GM12878 (cell line): ENCODE measurements around the gene THBS1. TPM values are rescaled to one million over a fixed set of nuclear protein-coding genes. Genes with fewer than 3 reads are reported as not detected.

Experiments used
- ATAC-seq: fragments of 200-7000 bp; cut with Tn5 transposase; 3 replicates; pipeline ENCODE4 v1.9.1; 2020; ENCODE audit warnings: mild to moderate bottlenecking, moderate library complexity
- BruUV-seq: library from RNA; stranded (reverse); fragments of 400-500 nt; replicated peaks from 2 replicates; lab custom pipeline; 2021; lab: Mats Ljungman, UMichigan
- CTCF ChIA-PET: fragments of 300-600 bp; sonication (Branson Sonifier 250); formaldehyde crosslinking; extraction: SDS; loops from one replicate; lab custom pipeline; 2021; ENCODE audit warnings: inconsistent platforms; lab: Yijun Ruan, JAX
- POLR2A ChIA-PET: fragments of 350-600 bp; formaldehyde crosslinking; extraction: SDS; loops from one replicate; lab custom pipeline; 2021; ENCODE audit warnings: inconsistent platforms; lab: Charles Lee
- RAD21 ChIA-PET: fragments of 300-600 bp; sonication (Branson Sonifier 250); formaldehyde crosslinking; loops from one replicate; lab custom pipeline; 2023; ENCODE audit warnings: antibody characterized with exemption; ENCODE audit not compliant: unreplicated experiment; lab: Charles Lee
- SMC1A ChIA-PET: fragments of 300-600 bp; sonication (Branson Sonifier 250); formaldehyde crosslinking; loops from one replicate; lab custom pipeline; 2023; ENCODE audit not compliant: unreplicated experiment, uncharacterized antibody; lab: Charles Lee
- DNase-seq: peaks from one replicate; pipeline ENCODE4 v3.0.0-alpha.2; 2011; ENCODE audit warnings: low read depth, low spot score
- FAIRE-seq: peaks from 3 replicates; lab custom pipeline; 2011; peaks lifted over from hg19 to GRCh38; lab: Jason Lieb, UNC
- H2AFZ ChIP-seq: 2 replicates; pipeline ENCODE4 v1.6.0; 2011; ENCODE audit warnings: low read depth, low read length, control low read depth; ENCODE audit not compliant: control insufficient read depth
- H3K27ac ChIP-seq: 2 replicates; pipeline ENCODE4 v1.5.1; 2011; ENCODE audit warnings: control low read depth; ENCODE audit not compliant: control insufficient read depth, insufficient read depth
- H3K27me3 ChIP-seq, 2 experiments: replicated peaks in 1 of 2; 2 replicates each; pipeline versions ENCODE4 v1.6.0 to v1.6.1; 2011; ENCODE audit warnings: low read length in 1 of 2; ENCODE audit not compliant: control insufficient read depth in 2 of 2, insufficient read depth in 2 of 2
- H3K36me3 ChIP-seq, 2 experiments: 2 replicates each; pipeline ENCODE4 v1.5.1; 2011; ENCODE audit warnings: low read length in 1 of 2; ENCODE audit not compliant: control insufficient read depth in 2 of 2, insufficient read depth in 2 of 2
- H3K4me1 ChIP-seq: 2 replicates; pipeline ENCODE4 v1.6.1; 2011; ENCODE audit warnings: mild to moderate bottlenecking, low read length, moderate library complexity, mixed read lengths; ENCODE audit not compliant: control insufficient read depth, insufficient read depth
- H3K4me2 ChIP-seq: 2 replicates; pipeline ENCODE4 v1.6.0; 2011; ENCODE audit warnings: control low read depth; ENCODE audit not compliant: control insufficient read depth, insufficient read depth
- H3K4me3 ChIP-seq: fragments of 200-600 bp; sonication (generic); 2 replicates; pipeline ENCODE4 v1.5.1; 2016
- H3K79me2 ChIP-seq: 2 replicates; pipeline ENCODE4 v1.6.0; 2011; ENCODE audit warnings: low read length; ENCODE audit not compliant: control insufficient read depth, insufficient read depth
- H3K9ac ChIP-seq: 2 replicates; pipeline ENCODE4 v1.8.0; 2011; ENCODE audit warnings: low read length, control low read depth, mixed read lengths; ENCODE audit not compliant: control insufficient read depth, insufficient read depth
- H3K9me3 ChIP-seq: replicated peaks from 3 replicates; pipeline ENCODE4 v1.5.1; 2011; ENCODE audit warnings: mild to moderate bottlenecking, low read length; ENCODE audit not compliant: control insufficient read depth, insufficient read depth
- H4K20me1 ChIP-seq: 2 replicates; pipeline ENCODE4 v1.6.0; 2011; ENCODE audit not compliant: control insufficient read depth, insufficient read depth
- BHLHE40 ChIP-seq, 2 experiments: fragments of 450-650 bp in 1 of 2; IDR thresholded peaks; 2 replicates each; pipeline ENCODE4 v1.6.1; 2011 to 2017; ENCODE audit warnings: low read depth in 2 of 2, borderline replicate concordance in 1 of 2, improper control_type of control experiment in 1 of 2, low read length in 1 of 2, mild to moderate bottlenecking in 1 of 2
- BRCA1 ChIP-seq: IDR thresholded peaks from 2 replicates; pipeline ENCODE4 v1.6.1; 2011; ENCODE audit warnings: low read depth, low read length, improper control_type of control experiment
- CBFB ChIP-seq: IDR thresholded peaks from 2 replicates; pipeline ENCODE4 v1.6.1; 2016; ENCODE audit warnings: antibody characterized with exemption, low read depth
- CHD1 ChIP-seq: IDR thresholded peaks from 2 replicates; pipeline ENCODE4 v1.6.1; 2012; ENCODE audit warnings: low read depth, low read length, improper control_type of control experiment
- CREB1 ChIP-seq: IDR thresholded peaks from 2 replicates; pipeline ENCODE4 v1.6.1; 2012; ENCODE audit warnings: low read depth, mild to moderate bottlenecking, inconsistent platforms
- ESRRA ChIP-seq: IDR thresholded peaks from 2 replicates; pipeline ENCODE4 v1.6.1; 2012; ENCODE audit warnings: mild to moderate bottlenecking, low read length, improper control_type of control experiment
- PML ChIP-seq: IDR thresholded peaks from 2 replicates; pipeline ENCODE4 v1.6.1; 2012; ENCODE audit warnings: low read length, inconsistent platforms
- POLR2AphosphoS2 ChIP-seq: IDR thresholded peaks from 2 replicates; pipeline ENCODE4 v1.6.1; 2011; ENCODE audit warnings: low read depth, mild to moderate bottlenecking, low read length, improper control_type of control experiment, moderate library complexity
- SMARCA5 ChIP-seq: fragments of 450-650 bp; IDR thresholded peaks from 2 replicates; pipeline ENCODE4 v1.6.1; 2017; ENCODE audit warnings: mild to moderate bottlenecking
- TARDBP ChIP-seq: IDR thresholded peaks from 2 replicates; pipeline ENCODE4 v1.6.1; 2016; ENCODE audit warnings: borderline replicate concordance
- TCF7 ChIP-seq: IDR thresholded peaks from 2 replicates; pipeline ENCODE4 v1.6.1; 2014; ENCODE audit warnings: antibody characterized with exemption, borderline replicate concordance
- WRNIP1 ChIP-seq: IDR thresholded peaks from 2 replicates; pipeline ENCODE4 v1.6.1; 2011; ENCODE audit warnings: low read depth, low read length, improper control_type of control experiment, borderline replicate concordance
- WGBS: methylation state at CpG from one replicate; pipeline ENCODE4 v1.1.6; 2016; ENCODE audit warnings: low lambda C conversion rate; ENCODE audit not compliant: insufficient replicate concordance, insufficient coverage; ENCODE audit errors: missing lambda C conversion rate; 5-methylcytosine and 5-hydroxymethylcytosine counted together
- in situ Hi-C: fragments of 300-500 bp; cut with MboI; formaldehyde crosslinking; loops from 9 replicates; pipeline ENCODE4 v1.14.3; 2018; ENCODE audit warnings: mixed read lengths
- intact Hi-C: fragments of 100-400 bp; cut with micrococcal nuclease; formaldehyde crosslinking; loops from one replicate; pipeline ENCODE4 v1.14.2; 2022; ENCODE audit not compliant: unreplicated experiment
- polyA plus RNA-seq, 11 experiments: library from polyadenylated mRNA; depleted of rRNA in 4 of 11; unstranded in 6 of 11; stranded (reverse) in 5 of 11; fragments of >200 nt; fragmentation: Nextera tagmentation in 4 of 11; fragmentation: Illumina TruSeq in 1 of 11; extraction: Ambion mirVana in 4 of 11; extraction: Trizol in 1 of 11; gene quantifications; 1 replicate in 1 of 11; 2 replicates in 10 of 11; pipeline versions ENCODE4 v1.2.1 to v1.2.3, GENCODE V29; 2011 to 2016; ENCODE audit warnings: inconsistent platforms in 2 of 11, missing spikeins in 2 of 11, low read depth in 1 of 11
- total RNA-seq, 4 experiments: library from RNA; depleted of rRNA in 3 of 4; stranded (reverse); fragments of >200 nt in 3 of 4; fragmentation: Illumina TruSeq in 1 of 4; extraction: Trizol in 1 of 4; gene quantifications; 2 replicates each; pipeline versions ENCODE4 v1.2.1 to v1.2.3, GENCODE V29; 2013 to 2021
- TF ChIP-seq, protein P1 (sequence below): fragments of 150-350 bp; IDR thresholded peaks from 2 replicates; pipeline ENCODE4 v1.6.1; 2014; ENCODE audit warnings: mild to moderate bottlenecking, low read depth, low read length
- TF ChIP-seq, protein P2 (sequence below): IDR thresholded peaks from 2 replicates; pipeline ENCODE4 v1.6.1; 2012; ENCODE audit warnings: low read depth, low read length, improper control_type of control experiment

Gene THBS1
- total and polyA plus RNA-seq, 10 of the 15 experiments (the other 5 are each of a cell fraction or from before 2014, with no cell fraction given) = under 0.01 to 1.5 (median 0.23) TPM; not detected in 3

DNA sequence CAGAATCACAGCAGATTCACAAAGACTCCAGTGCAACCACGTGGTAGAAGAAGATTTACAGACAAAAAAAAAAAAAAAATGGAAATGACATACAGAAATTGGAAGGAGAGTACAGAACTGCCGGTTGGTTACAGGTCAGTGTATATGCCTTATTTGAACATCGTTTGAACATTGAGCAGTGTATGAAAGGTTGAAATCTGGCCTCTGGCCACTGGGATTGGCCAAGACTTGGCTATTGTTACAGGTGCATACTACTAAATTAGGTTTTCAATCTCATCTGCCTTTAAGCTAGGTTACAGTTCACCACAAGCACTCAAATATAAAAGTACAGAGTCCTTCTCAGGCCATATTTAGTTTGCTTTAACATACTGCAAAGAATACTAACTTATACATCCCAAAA lies 59.8 kb downstream of the THBS1 start:
- in situ Hi-C loops = no loop called here
- ATAC-seq (no peak), DNase-seq (no peak), FAIRE-seq (no peak)
- no peak for TF ChIP-seq ESRRA
- TF ChIP-seq CBFB = no peak
- TF ChIP-seq PML = no peak
- TF ChIP-seq, protein P1, sequence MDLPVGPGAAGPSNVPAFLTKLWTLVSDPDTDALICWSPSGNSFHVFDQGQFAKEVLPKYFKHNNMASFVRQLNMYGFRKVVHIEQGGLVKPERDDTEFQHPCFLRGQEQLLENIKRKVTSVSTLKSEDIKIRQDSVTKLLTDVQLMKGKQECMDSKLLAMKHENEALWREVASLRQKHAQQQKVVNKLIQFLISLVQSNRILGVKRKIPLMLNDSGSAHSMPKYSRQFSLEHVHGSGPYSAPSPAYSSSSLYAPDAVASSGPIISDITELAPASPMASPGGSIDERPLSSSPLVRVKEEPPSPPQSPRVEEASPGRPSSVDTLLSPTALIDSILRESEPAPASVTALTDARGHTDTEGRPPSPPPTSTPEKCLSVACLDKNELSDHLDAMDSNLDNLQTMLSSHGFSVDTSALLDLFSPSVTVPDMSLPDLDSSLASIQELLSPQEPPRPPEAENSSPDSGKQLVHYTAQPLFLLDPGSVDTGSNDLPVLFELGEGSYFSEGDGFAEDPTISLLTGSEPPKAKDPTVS = no peak
- no peak for TF ChIP-seq CHD1
- TF ChIP-seq BRCA1 = no peak
- TF ChIP-seq CREB1 = no peak
- no peak for TF ChIP-seq POLR2AphosphoS2
- no peak for TF ChIP-seq TCF7
- TF ChIP-seq, protein P2, sequence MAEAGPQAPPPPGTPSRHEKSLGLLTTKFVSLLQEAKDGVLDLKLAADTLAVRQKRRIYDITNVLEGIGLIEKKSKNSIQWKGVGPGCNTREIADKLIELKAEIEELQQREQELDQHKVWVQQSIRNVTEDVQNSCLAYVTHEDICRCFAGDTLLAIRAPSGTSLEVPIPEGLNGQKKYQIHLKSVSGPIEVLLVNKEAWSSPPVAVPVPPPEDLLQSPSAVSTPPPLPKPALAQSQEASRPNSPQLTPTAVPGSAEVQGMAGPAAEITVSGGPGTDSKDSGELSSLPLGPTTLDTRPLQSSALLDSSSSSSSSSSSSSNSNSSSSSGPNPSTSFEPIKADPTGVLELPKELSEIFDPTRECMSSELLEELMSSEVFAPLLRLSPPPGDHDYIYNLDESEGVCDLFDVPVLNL = no peak
- no peak for TF ChIP-seq BHLHE40 (IDR thresholded peaks at IDR 0.05; ENCODE audit: borderline replicate concordance in 1 of 2, low read depth in 2 of 2, low read length in 1 of 2)
- TF ChIP-seq WRNIP1 = no peak
- no peak for TF ChIP-seq TARDBP
- no peak for TF ChIP-seq SMARCA5
- H2AFZ ChIP-seq = no peak overlapping the region
- ChIA-PET SMC1A (interaction anchor here (1.1 kb wide), 2 partner anchors 15 to 63 kb away, joined by 3 to 5 read pairs; no protein-coding TSS in a partner anchor), CTCF (interaction anchor here (0.6 to 2.0 kb wide), 3 partner anchors 10 to 116 kb away, joined by 3 to 8 read pairs (median 5); no protein-coding TSS in a partner anchor), POLR2A (no interaction called here), RAD21 (interaction anchor here (1.1 kb wide), 1 partner anchor 116 kb away, joined by 4 read pairs; no protein-coding TSS in a partner anchor)
- no peaks in the 10 kb centered on the region for H3K9me3 ChIP-seq
- no peak overlapping the region for H3K9ac ChIP-seq
- H3K36me3 ChIP-seq = no peaks in the 10 kb centered on the region
- H3K27ac ChIP-seq = no peak overlapping the region
- 52% methylated on average over 3 of the region's 3 CpGs for WGBS
- no peaks in the 10 kb centered on the region for H3K79me2 ChIP-seq
- no peaks in the 10 kb centered on the region for H3K27me3 ChIP-seq
- no peak overlapping the region for H3K4me3 ChIP-seq
- H3K4me2 ChIP-seq = no peak overlapping the region
- BruUV-seq = no TSS peak
- no peaks in the 10 kb centered on the region for H3K4me1 ChIP-seq
- H4K20me1 ChIP-seq = no peaks in the 10 kb centered on the region
- intact Hi-C loops = no loop called here
